HepG2 (cell line): ENCODE measurements around the gene KSR1. TPM values are rescaled to one million over a fixed set of nuclear protein-coding genes. Genes with fewer than 3 reads are reported as not detected.

Experiments
- HNF4G ChIP-seq, 2 experiments: sonication (generic) in 1 of 2; formaldehyde crosslinking in 1 of 2; IDR thresholded peaks; 2 replicates each; pipeline versions ENCODE4 v1.4.0 to v1.6.1; 2011 to 2020; ENCODE audit warnings: borderline replicate concordance in 2 of 2, low read depth in 2 of 2, mild to moderate bottlenecking in 2 of 2, low read length in 1 of 2, missing genetic modification reagents in 1 of 2, moderate library complexity in 1 of 2
- KDM4B ChIP-seq: sonication (generic); formaldehyde crosslinking; IDR thresholded peaks from 2 replicates; pipeline ENCODE4 v1.4.0; 2020; ENCODE audit warnings: missing genetic modification reagents
- RAD21 ChIP-seq: fragments of 450-650 bp; formaldehyde crosslinking; IDR thresholded peaks from 2 replicates; pipeline ENCODE4 v1.5.0; 2020; ENCODE audit warnings: mild to moderate bottlenecking
- ZFP36L2 ChIP-seq: sonication (generic); formaldehyde crosslinking; IDR thresholded peaks from 2 replicates; pipeline ENCODE4 v1.4.0; 2020; ENCODE audit warnings: missing genetic modification reagents
- ZIK1 ChIP-seq: sonication (generic); formaldehyde crosslinking; IDR thresholded peaks from 2 replicates; pipeline ENCODE4 v1.5.0; 2020; ENCODE audit warnings: mild to moderate bottlenecking, low read depth, missing genetic modification reagents, borderline replicate concordance
- ZKSCAN8 ChIP-seq: IDR thresholded peaks from 2 replicates; pipeline ENCODE4 v1.6.1; 2016; ENCODE audit warnings: borderline replicate concordance, missing genetic modification reagents, missing compliant biosample characterization
- ZNF605 ChIP-seq: sonication (generic); formaldehyde crosslinking; IDR thresholded peaks from 2 replicates; pipeline ENCODE4 v1.8.0; 2022; ENCODE audit warnings: mild to moderate bottlenecking, missing genetic modification reagents
- ZNF724P ChIP-seq: sonication (generic); formaldehyde crosslinking; IDR thresholded peaks from 2 replicates; pipeline ENCODE4 v1.8.0; 2022; ENCODE audit warnings: missing genetic modification reagents, borderline replicate concordance
- ZNF788 ChIP-seq: sonication (generic); formaldehyde crosslinking; IDR thresholded peaks from 2 replicates; pipeline ENCODE4 v1.5.0; 2020; ENCODE audit warnings: mild to moderate bottlenecking, missing genetic modification reagents, borderline replicate concordance
- polyA plus RNA-seq, 8 experiments: library from polyadenylated mRNA; depleted of rRNA in 3 of 8; stranded (reverse) in 7 of 8; unstranded in 1 of 8; fragments of >200 nt; fragmentation: Illumina TruSeq in 4 of 8; extraction: Trizol in 4 of 8; gene quantifications; 2 replicates each; pipeline versions ENCODE4 v1.2.1 to v1.2.3, GENCODE V29; 2011 to 2016; ENCODE audit warnings: low read depth in 4 of 8, missing spikeins in 1 of 8, mixed read lengths in 1 of 8; ENCODE audit not compliant: insufficient read depth in 1 of 8
- total RNA-seq, 5 experiments: library from RNA; depleted of rRNA; stranded (reverse); fragments of >200 nt; fragmentation: Illumina TruSeq; extraction: Trizol; gene quantifications; 2 replicates each; pipeline ENCODE4 v1.2.3, GENCODE V29; 2016; ENCODE audit warnings: low read depth in 1 of 5
- TF ChIP-seq, protein P1 (sequence below): sonication (generic); formaldehyde crosslinking; IDR thresholded peaks from 2 replicates; pipeline ENCODE4 v1.4.0; 2020; ENCODE audit warnings: missing genetic modification reagents, borderline replicate concordance
- TF ChIP-seq, protein P2 (sequence below): IDR thresholded peaks from 2 replicates; pipeline ENCODE4 v1.6.1; 2016; ENCODE audit warnings: low read depth, control low read depth
- TF ChIP-seq, protein P3 (sequence below): sonication (generic); formaldehyde crosslinking; IDR thresholded peaks from 2 replicates; pipeline ENCODE4 v1.5.0; 2020; ENCODE audit warnings: mild to moderate bottlenecking, missing genetic modification reagents
- TF ChIP-seq, protein P4 (sequence below): sonication (generic); formaldehyde crosslinking; IDR thresholded peaks from 2 replicates; pipeline ENCODE4 v1.5.1; 2020; ENCODE audit warnings: mild to moderate bottlenecking, moderate library complexity, missing genetic modification reagents
- TF ChIP-seq, protein P5 (sequence below): IDR thresholded peaks from 2 replicates; pipeline ENCODE4 v1.6.1; 2016; ENCODE audit warnings: missing genetic modification reagents, missing compliant biosample characterization
- TF ChIP-seq, protein P6 (sequence below): sonication (generic); formaldehyde crosslinking; IDR thresholded peaks from 2 replicates; pipeline ENCODE4 v1.9.0; 2021; ENCODE audit warnings: missing genetic modification reagents, mild to moderate bottlenecking, borderline replicate concordance
- TF ChIP-seq, protein P7 (sequence below): sonication (generic); formaldehyde crosslinking; conservative IDR thresholded peaks from 2 replicates; pipeline ENCODE4 v1.8.0; 2022; ENCODE audit warnings: mild to moderate bottlenecking, moderate library complexity, missing genetic modification reagents

KSR1 gene
- total and polyA plus RNA-seq, 2 of the 13 experiments (the other 11 are each of a cell fraction or from before 2014, with no cell fraction given), result 10.1 to 16.6 TPM

DNA sequence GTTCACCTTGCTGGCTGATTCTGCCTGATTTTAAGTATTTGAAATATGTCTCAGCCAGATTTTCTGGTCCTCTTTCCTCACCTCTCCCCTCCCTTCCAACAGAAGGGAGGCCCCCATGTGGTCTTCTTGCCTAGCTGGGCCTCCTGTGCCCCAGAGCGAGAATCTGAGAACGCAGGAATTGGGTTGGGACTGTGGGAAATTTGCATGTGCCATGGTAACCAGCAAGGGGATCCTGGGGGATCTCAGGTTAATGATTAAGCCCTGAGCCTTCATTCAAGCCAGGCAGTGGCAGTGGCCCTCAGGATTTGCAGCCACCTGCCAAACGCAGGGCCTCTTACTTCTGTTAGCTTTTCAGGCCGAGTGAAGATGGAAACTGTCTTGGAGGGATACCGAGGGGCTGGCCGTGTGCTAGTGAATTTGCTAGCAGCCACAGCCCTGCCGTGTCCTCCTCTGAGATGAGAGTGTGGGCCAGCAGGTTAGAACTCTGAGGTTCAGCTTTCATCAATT, 40.2 kb downstream of the KSR1 start (continued):
- TF ChIP-seq, protein P1, sequence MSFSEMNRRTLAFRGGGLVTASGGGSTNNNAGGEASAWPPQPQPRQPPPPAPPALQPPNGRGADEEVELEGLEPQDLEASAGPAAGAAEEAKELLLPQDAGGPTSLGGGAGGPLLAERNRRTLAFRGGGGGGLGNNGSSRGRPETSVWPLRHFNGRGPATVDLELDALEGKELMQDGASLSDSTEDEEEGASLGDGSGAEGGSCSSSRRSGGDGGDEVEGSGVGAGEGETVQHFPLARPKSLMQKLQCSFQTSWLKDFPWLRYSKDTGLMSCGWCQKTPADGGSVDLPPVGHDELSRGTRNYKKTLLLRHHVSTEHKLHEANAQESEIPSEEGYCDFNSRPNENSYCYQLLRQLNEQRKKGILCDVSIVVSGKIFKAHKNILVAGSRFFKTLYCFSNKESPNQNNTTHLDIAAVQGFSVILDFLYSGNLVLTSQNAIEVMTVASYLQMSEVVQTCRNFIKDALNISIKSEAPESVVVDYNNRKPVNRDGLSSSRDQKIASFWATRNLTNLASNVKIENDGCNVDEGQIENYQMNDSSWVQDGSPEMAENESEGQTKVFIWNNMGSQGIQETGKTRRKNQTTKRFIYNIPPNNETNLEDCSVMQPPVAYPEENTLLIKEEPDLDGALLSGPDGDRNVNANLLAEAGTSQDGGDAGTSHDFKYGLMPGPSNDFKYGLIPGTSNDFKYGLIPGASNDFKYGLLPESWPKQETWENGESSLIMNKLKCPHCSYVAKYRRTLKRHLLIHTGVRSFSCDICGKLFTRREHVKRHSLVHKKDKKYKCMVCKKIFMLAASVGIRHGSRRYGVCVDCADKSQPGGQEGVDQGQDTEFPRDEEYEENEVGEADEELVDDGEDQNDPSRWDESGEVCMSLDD, result no peak
- TF ChIP-seq, protein P2, sequence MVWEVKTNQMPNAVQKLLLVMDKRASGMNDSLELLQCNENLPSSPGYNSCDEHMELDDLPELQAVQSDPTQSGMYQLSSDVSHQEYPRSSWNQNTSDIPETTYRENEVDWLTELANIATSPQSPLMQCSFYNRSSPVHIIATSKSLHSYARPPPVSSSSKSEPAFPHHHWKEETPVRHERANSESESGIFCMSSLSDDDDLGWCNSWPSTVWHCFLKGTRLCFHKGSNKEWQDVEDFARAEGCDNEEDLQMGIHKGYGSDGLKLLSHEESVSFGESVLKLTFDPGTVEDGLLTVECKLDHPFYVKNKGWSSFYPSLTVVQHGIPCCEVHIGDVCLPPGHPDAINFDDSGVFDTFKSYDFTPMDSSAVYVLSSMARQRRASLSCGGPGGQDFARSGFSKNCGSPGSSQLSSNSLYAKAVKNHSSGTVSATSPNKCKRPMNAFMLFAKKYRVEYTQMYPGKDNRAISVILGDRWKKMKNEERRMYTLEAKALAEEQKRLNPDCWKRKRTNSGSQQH (CRISPR knock-in tag), result no peak
- no peak for TF ChIP-seq ZKSCAN8 (CRISPR knock-in tag)
- TF ChIP-seq HNF4G (IDR thresholded peaks at IDR 0.05; ENCODE audit: borderline replicate concordance, low read depth, low read length), result no peak
- no peak for TF ChIP-seq HNF4G (CRISPR knock-in tag; IDR thresholded peaks at IDR 0.05; ENCODE audit: borderline replicate concordance, low read depth)
- TF ChIP-seq, protein P3, sequence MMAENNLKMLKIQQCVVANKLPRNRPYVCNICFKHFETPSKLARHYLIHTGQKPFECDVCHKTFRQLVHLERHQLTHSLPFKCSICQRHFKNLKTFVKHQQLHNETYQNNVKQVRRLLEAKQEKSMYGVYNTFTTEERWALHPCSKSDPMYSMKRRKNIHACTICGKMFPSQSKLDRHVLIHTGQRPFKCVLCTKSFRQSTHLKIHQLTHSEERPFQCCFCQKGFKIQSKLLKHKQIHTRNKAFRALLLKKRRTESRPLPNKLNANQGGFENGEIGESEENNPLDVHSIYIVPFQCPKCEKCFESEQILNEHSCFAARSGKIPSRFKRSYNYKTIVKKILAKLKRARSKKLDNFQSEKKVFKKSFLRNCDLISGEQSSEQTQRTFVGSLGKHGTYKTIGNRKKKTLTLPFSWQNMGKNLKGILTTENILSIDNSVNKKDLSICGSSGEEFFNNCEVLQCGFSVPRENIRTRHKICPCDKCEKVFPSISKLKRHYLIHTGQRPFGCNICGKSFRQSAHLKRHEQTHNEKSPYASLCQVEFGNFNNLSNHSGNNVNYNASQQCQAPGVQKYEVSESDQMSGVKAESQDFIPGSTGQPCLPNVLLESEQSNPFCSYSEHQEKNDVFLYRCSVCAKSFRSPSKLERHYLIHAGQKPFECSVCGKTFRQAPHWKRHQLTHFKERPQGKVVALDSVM (CRISPR knock-in tag), result peak; percentile 26; the same call in 1 of the 2 replicates
- TF ChIP-seq, protein P4, sequence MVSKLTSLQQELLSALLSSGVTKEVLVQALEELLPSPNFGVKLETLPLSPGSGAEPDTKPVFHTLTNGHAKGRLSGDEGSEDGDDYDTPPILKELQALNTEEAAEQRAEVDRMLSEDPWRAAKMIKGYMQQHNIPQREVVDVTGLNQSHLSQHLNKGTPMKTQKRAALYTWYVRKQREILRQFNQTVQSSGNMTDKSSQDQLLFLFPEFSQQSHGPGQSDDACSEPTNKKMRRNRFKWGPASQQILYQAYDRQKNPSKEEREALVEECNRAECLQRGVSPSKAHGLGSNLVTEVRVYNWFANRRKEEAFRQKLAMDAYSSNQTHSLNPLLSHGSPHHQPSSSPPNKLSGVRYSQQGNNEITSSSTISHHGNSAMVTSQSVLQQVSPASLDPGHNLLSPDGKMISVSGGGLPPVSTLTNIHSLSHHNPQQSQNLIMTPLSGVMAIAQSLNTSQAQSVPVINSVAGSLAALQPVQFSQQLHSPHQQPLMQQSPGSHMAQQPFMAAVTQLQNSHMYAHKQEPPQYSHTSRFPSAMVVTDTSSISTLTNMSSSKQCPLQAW (CRISPR knock-in tag), result peak; percentile 93
- TF ChIP-seq RAD21 (CRISPR knock-in tag), result no peak
- TF ChIP-seq KDM4B (CRISPR knock-in tag), result 0 out of 2 replicates have a peak, but pooled peaks have one; percentile 19
- TF ChIP-seq ZNF788 (CRISPR knock-in tag), result no peak
- no peak for TF ChIP-seq ZNF724P (CRISPR knock-in tag)
- no peak for TF ChIP-seq ZNF605 (CRISPR knock-in tag)
- TF ChIP-seq, protein P5, sequence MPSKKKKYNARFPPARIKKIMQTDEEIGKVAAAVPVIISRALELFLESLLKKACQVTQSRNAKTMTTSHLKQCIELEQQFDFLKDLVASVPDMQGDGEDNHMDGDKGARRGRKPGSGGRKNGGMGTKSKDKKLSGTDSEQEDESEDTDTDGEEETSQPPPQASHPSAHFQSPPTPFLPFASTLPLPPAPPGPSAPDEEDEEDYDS (CRISPR knock-in tag), result peak; percentile 56
- TF ChIP-seq, protein P6, sequence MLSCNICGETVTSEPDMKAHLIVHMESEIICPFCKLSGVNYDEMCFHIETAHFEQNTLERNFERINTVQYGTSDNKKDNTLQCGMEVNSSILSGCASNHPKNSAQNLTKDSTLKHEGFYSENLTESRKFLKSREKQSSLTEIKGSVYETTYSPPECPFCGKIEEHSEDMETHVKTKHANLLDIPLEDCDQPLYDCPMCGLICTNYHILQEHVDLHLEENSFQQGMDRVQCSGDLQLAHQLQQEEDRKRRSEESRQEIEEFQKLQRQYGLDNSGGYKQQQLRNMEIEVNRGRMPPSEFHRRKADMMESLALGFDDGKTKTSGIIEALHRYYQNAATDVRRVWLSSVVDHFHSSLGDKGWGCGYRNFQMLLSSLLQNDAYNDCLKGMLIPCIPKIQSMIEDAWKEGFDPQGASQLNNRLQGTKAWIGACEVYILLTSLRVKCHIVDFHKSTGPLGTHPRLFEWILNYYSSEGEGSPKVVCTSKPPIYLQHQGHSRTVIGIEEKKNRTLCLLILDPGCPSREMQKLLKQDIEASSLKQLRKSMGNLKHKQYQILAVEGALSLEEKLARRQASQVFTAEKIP (CRISPR knock-in tag), result no peak
- TF ChIP-seq, protein P7, sequence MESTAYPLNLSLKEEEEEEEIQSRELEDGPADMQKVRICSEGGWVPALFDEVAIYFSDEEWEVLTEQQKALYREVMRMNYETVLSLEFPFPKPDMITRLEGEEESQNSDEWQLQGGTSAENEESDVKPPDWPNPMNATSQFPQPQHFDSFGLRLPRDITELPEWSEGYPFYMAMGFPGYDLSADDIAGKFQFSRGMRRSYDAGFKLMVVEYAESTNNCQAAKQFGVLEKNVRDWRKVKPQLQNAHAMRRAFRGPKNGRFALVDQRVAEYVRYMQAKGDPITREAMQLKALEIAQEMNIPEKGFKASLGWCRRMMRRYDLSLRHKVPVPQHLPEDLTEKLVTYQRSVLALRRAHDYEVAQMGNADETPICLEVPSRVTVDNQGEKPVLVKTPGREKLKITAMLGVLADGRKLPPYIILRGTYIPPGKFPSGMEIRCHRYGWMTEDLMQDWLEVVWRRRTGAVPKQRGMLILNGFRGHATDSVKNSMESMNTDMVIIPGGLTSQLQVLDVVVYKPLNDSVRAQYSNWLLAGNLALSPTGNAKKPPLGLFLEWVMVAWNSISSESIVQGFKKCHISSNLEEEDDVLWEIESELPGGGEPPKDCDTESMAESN (CRISPR knock-in tag), result no peak
- TF ChIP-seq ZIK1, result no peak
- TF ChIP-seq ZFP36L2 (CRISPR knock-in tag), result no peak
